K562 (cell line): ENCODE data around the gene TMF1. TPM values are rescaled to one million over a fixed set of nuclear protein-coding genes. Genes with fewer than 3 reads are reported as not detected.

Source experiments
- ATAC-seq: fragments of 200-7000 bp; cut with Tn5 transposase; 3 replicates; pipeline ENCODE4 v1.9.1; 2020; ENCODE audit warnings: moderate library complexity
- BruUV-seq: library from RNA; stranded (reverse); fragments of 400-500 nt; replicated peaks from 2 replicates; lab custom pipeline; 2021; lab: Mats Ljungman, UMichigan
- CTCF ChIA-PET: fragments of 300-600 bp; formaldehyde crosslinking; extraction: SDS; loops from one replicate; lab custom pipeline; 2021; ENCODE audit warnings: low intra/inter-chr PET ratio; lab: Yijun Ruan, JAX
- POLR2A ChIA-PET: fragments of 300-600, 350-650 bp; sonication (Branson Sonifier 250); formaldehyde crosslinking; extraction: SDS; loops from one replicate; lab custom pipeline; 2021; ENCODE audit warnings: antibody characterized with exemption, inconsistent platforms; lab: Yijun Ruan, JAX
- DNase-seq, 4 experiments: peaks; one replicate each; pipeline versions ENCODE4 v3.0.0 to v3.0.0-alpha.2; 2011 to 2018; ENCODE audit warnings: low spot score in 3 of 4, mixed read lengths in 3 of 4; ENCODE audit errors: extremely low read depth in 1 of 4
- FAIRE-seq: peaks from 2 replicates; lab custom pipeline; 2011; peaks lifted over from hg19 to GRCh38; lab: Jason Lieb, UNC
- H2AFZ ChIP-seq: 2 replicates; pipeline ENCODE4 v1.6.0; 2011; ENCODE audit warnings: low read depth, low read length, control low read depth, inconsistent platforms
- H3K27ac ChIP-seq: fragments of 200-600 bp; 3 replicates; pipeline ENCODE4 v1.8.0; 2011; ENCODE audit warnings: low read depth, mild to moderate bottlenecking, control low read depth, inconsistent platforms, low read length, moderate library complexity, mixed read lengths; ENCODE audit errors: extremely low read depth
- H3K27me3 ChIP-seq, 2 experiments: fragments of 300-600 bp in 1 of 2; 2 replicates in 1 of 2; 3 replicates in 1 of 2; pipeline versions ENCODE4 v1.6.0 to v1.8.0; 2011; ENCODE audit warnings: inconsistent platforms in 2 of 2, low read length in 2 of 2, mild to moderate bottlenecking in 1 of 2, mixed read lengths in 1 of 2, moderate library complexity in 1 of 2; ENCODE audit not compliant: control insufficient read depth in 2 of 2, insufficient read depth in 2 of 2
- H3K36me3 ChIP-seq: fragments of 300-600 bp; 3 replicates; pipeline ENCODE4 v1.8.0; 2011; ENCODE audit warnings: mild to moderate bottlenecking, low read length, inconsistent platforms; ENCODE audit not compliant: control insufficient read depth, insufficient read depth
- H3K4me1 ChIP-seq, 2 experiments: fragments of 200-600 bp in 1 of 2; replicated peaks in 1 of 2; 2 replicates in 1 of 2; 3 replicates in 1 of 2; pipeline versions ENCODE4 v1.5.1 to v1.8.0; 2011; ENCODE audit warnings: inconsistent platforms in 2 of 2, low read length in 2 of 2, mild to moderate bottlenecking in 1 of 2, mixed read lengths in 1 of 2, moderate library complexity in 1 of 2; ENCODE audit not compliant: control insufficient read depth in 2 of 2, insufficient read depth in 2 of 2
- H3K4me2 ChIP-seq: 2 replicates; pipeline ENCODE4 v1.6.1; 2011; ENCODE audit warnings: low read length, control low read depth, inconsistent platforms, mixed read lengths; ENCODE audit not compliant: insufficient read depth
- H3K4me3 ChIP-seq: fragments of 200-600 bp; sonication (generic), shearing (Covaris generic); 2 replicates; pipeline ENCODE4 v1.5.1; 2016; ENCODE audit warnings: control low read depth, inconsistent platforms
- H3K79me2 ChIP-seq: fragments of 200-600 bp; 3 replicates; pipeline ENCODE4 v1.8.0; 2011; ENCODE audit warnings: low read length, inconsistent platforms; ENCODE audit not compliant: control insufficient read depth, insufficient read depth
- H3K9ac ChIP-seq, 2 experiments: 2 replicates each; pipeline versions ENCODE4 v1.6.0 to v1.6.1; 2011; ENCODE audit warnings: low read depth in 2 of 2, low read length in 2 of 2, control low read depth in 1 of 2, inconsistent platforms in 1 of 2, mild to moderate bottlenecking in 1 of 2, mixed read lengths in 1 of 2; ENCODE audit not compliant: insufficient read depth in 1 of 2
- H3K9me1 ChIP-seq: one replicate; pipeline ENCODE4 v1.6.0; 2011; ENCODE audit warnings: inconsistent platforms, mild to moderate bottlenecking, low read length, moderate library complexity; ENCODE audit not compliant: control insufficient read depth, insufficient read depth
- H3K9me3 ChIP-seq: replicated peaks from 2 replicates; pipeline ENCODE4 v1.5.1; 2011; ENCODE audit warnings: low read depth, low read length, inconsistent platforms; ENCODE audit not compliant: control insufficient read depth, insufficient read depth
- H4K20me1 ChIP-seq: replicated peaks from 2 replicates; pipeline ENCODE4 v1.6.1; 2011; ENCODE audit warnings: low read length, inconsistent platforms, mixed read lengths; ENCODE audit not compliant: control insufficient read depth, insufficient read depth
- CREB1 ChIP-seq, 2 experiments: sonication (generic) in 1 of 2; formaldehyde crosslinking in 1 of 2; IDR thresholded peaks; 2 replicates each; pipeline versions ENCODE4 v1.6.1 to v1.8.0; 2012 to 2022; ENCODE audit warnings: inconsistent platforms in 1 of 2, mild to moderate bottlenecking in 1 of 2, missing genetic modification reagents in 1 of 2, moderate library complexity in 1 of 2
- KDM2B ChIP-seq: fragments of 250-450 bp; sonication (Bioruptor Pico); IDR thresholded peaks from 2 replicates; pipeline ENCODE4 v1.8.0; 2021; ENCODE audit warnings: mild to moderate bottlenecking, moderate library complexity
- MCM7 ChIP-seq, 2 experiments: fragments of 450-650 bp; IDR thresholded peaks; 2 replicates each; pipeline ENCODE4 v1.6.1; 2016 to 2018
- MXD1 ChIP-seq: fragments of 250-450 bp; sonication (Bioruptor Pico); IDR thresholded peaks from 2 replicates; pipeline ENCODE4 v1.8.0; 2021; ENCODE audit warnings: borderline replicate concordance, mild to moderate bottlenecking, moderate library complexity; ENCODE audit not compliant: poor library complexity, severe bottlenecking
- NCOA6 ChIP-seq: fragments of 450-650 bp; IDR thresholded peaks from 2 replicates; pipeline ENCODE4 v1.6.1; 2017; ENCODE audit warnings: mild to moderate bottlenecking
- STAT5B ChIP-seq: fragments of 250-450 bp; sonication (Bioruptor Pico); IDR thresholded peaks from 2 replicates; pipeline ENCODE4 v1.8.0; 2021; ENCODE audit warnings: mild to moderate bottlenecking, inconsistent platforms
- ZNF696 ChIP-seq: fragments of 250-450 bp; sonication (Bioruptor Pico); conservative IDR thresholded peaks from 2 replicates; pipeline ENCODE4 v1.4.0; 2020; ENCODE audit warnings: mild to moderate bottlenecking, moderate library complexity
- in situ Hi-C: fragments of 300-500 bp; cut with MboI; formaldehyde crosslinking; loops from 4 replicates; pipeline ENCODE4 v1.15.0; 2018; ENCODE audit warnings: inconsistent platforms, mixed read lengths
- intact Hi-C: fragments of 100-400 bp; cut with micrococcal nuclease; formaldehyde crosslinking; loops from 2 replicates; pipeline ENCODE4 v1.14.2; 2022
- polyA plus RNA-seq, 8 experiments: library from polyadenylated mRNA; depleted of rRNA in 4 of 8; stranded (reverse) in 5 of 8; unstranded in 3 of 8; fragments of >200 nt; fragmentation: Nextera tagmentation in 2 of 8; fragmentation: Illumina TruSeq in 1 of 8; extraction: Ambion mirVana in 2 of 8; extraction: Trizol in 1 of 8; gene quantifications; 2 replicates each; pipeline versions ENCODE4 v1.2.1 to v1.2.3, GENCODE V29; 2011 to 2014; ENCODE audit warnings: inconsistent platforms in 1 of 8, missing spikeins in 1 of 8
- total RNA-seq, 7 experiments: library from RNA; depleted of rRNA in 6 of 7; stranded (reverse); fragments of >200 nt in 6 of 7; fragmentation: Illumina TruSeq in 2 of 7; extraction: Trizol in 2 of 7; gene quantifications; 2 replicates each; pipeline versions ENCODE4 v1.2.1 to v1.2.3, GENCODE V29; 2011 to 2021; ENCODE audit warnings: low replicate concordance in 1 of 7
- TF ChIP-seq, protein P1 (sequence below): IDR thresholded peaks from 3 replicates; pipeline ENCODE4 v1.6.1; 2011; ENCODE audit warnings: borderline replicate concordance, mild to moderate bottlenecking, moderate library complexity; ENCODE audit not compliant: insufficient read length; ENCODE audit errors: extremely low read depth
- TF ChIP-seq, protein P2 (sequence below): fragments of 450-650 bp; IDR thresholded peaks from 2 replicates; pipeline ENCODE4 v1.6.1; 2016; ENCODE audit warnings: borderline replicate concordance

The TMF1 gene
- total and polyA plus RNA-seq, 9 of the 15 experiments (the other 6 are each of a cell fraction or from before 2014, with no cell fraction given) = 3.1 to 13.9 (median 10.3) TPM

GRCh38 chr3:69059688-69060087 is 7.6 kb upstream of the TMF1 start:
- DNase-seq (no peak), ATAC-seq (no peak), FAIRE-seq (no peak)
- ChIA-PET POLR2A (interaction anchor here (1.2 kb wide), 1 partner anchor 14 kb away, joined by 3 read pairs; no protein-coding TSS in a partner anchor), CTCF (no interaction called here)
- no peaks in the 10 kb centered on the region for H3K27me3 ChIP-seq
- peaks cover 68% of the 10 kb centered on the region for H3K36me3 ChIP-seq
- H3K9me1 ChIP-seq = no peaks in the 10 kb centered on the region
- no peak overlapping the region for H3K4me2 ChIP-seq
- H4K20me1 ChIP-seq = no peaks in the 10 kb centered on the region
- H3K79me2 ChIP-seq = no peaks in the 10 kb centered on the region
- H3K9ac ChIP-seq = no peak overlapping the region
- no peaks in the 10 kb centered on the region for H3K9me3 ChIP-seq
- in situ Hi-C loops = no loop called here
- no peak overlapping the region for H3K27ac ChIP-seq
- H3K4me1 ChIP-seq = no peaks in the 10 kb centered on the region
- no peak overlapping the region for H3K4me3 ChIP-seq
- no TSS peak for BruUV-seq
- TF ChIP-seq, protein P1, sequence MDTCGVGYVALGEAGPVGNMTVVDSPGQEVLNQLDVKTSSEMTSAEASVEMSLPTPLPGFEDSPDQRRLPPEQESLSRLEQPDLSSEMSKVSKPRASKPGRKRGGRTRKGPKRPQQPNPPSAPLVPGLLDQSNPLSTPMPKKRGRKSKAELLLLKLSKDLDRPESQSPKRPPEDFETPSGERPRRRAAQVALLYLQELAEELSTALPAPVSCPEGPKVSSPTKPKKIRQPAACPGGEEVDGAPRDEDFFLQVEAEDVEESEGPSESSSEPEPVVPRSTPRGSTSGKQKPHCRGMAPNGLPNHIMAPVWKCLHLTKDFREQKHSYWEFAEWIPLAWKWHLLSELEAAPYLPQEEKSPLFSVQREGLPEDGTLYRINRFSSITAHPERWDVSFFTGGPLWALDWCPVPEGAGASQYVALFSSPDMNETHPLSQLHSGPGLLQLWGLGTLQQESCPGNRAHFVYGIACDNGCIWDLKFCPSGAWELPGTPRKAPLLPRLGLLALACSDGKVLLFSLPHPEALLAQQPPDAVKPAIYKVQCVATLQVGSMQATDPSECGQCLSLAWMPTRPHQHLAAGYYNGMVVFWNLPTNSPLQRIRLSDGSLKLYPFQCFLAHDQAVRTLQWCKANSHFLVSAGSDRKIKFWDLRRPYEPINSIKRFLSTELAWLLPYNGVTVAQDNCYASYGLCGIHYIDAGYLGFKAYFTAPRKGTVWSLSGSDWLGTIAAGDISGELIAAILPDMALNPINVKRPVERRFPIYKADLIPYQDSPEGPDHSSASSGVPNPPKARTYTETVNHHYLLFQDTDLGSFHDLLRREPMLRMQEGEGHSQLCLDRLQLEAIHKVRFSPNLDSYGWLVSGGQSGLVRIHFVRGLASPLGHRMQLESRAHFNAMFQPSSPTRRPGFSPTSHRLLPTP = no peak
- no peak for TF ChIP-seq CREB1 (IDR thresholded peaks at IDR 0.05)
- TF ChIP-seq CREB1 (CRISPR knock-in tag; IDR thresholded peaks at IDR 0.05) = no peak
- no peak for TF ChIP-seq KDM2B (CRISPR knock-in tag)
- TF ChIP-seq ZNF696 (CRISPR knock-in tag) = no peak
- TF ChIP-seq MXD1 = no peak
- no peak for TF ChIP-seq MCM7 (IDR thresholded peaks at IDR 0.05)
- no peak for TF ChIP-seq STAT5B (CRISPR knock-in tag)
- no peak for TF ChIP-seq NCOA6
- TF ChIP-seq, protein P2, sequence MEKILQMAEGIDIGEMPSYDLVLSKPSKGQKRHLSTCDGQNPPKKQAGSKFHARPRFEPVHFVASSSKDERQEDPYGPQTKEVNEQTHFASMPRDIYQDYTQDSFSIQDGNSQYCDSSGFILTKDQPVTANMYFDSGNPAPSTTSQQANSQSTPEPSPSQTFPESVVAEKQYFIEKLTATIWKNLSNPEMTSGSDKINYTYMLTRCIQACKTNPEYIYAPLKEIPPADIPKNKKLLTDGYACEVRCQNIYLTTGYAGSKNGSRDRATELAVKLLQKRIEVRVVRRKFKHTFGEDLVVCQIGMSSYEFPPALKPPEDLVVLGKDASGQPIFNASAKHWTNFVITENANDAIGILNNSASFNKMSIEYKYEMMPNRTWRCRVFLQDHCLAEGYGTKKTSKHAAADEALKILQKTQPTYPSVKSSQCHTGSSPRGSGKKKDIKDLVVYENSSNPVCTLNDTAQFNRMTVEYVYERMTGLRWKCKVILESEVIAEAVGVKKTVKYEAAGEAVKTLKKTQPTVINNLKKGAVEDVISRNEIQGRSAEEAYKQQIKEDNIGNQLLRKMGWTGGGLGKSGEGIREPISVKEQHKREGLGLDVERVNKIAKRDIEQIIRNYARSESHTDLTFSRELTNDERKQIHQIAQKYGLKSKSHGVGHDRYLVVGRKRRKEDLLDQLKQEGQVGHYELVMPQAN = no peak
- intact Hi-C loops = no loop called here
- no peak overlapping the region for H2AFZ ChIP-seq
